Stomach (tissue), 9 donors: Measurements from ENCODE around the gene N4BP3. TPM values are rescaled to one million over a fixed set of nuclear protein-coding genes. Genes with fewer than 3 reads are reported as not detected.

ENCODE experiments used
- DNase-seq, 2 donors: peaks; one replicate each; pipeline versions ENCODE4 v3.0.0 to v3.0.0-alpha.2; 2013 to 2019
- H3K27ac ChIP-seq, 5 donors: fragments of 200-600 bp in 4 of 5; sonication (generic) in 4 of 5; one replicate each; pipeline ENCODE4 v1.5.1; 2013 to 2019; ENCODE audit warnings: mild to moderate bottlenecking in 1 of 5, moderate library complexity in 1 of 5
- H3K27me3 ChIP-seq, 3 donors: fragments of 200-600 bp; sonication (generic); one replicate each; pipeline ENCODE4 v1.5.1; 2017 to 2019; ENCODE audit warnings: mixed run types in 1 of 3
- H3K36me3 ChIP-seq, 4 donors: fragments of 200-600 bp; sonication (generic); 1 replicate in 3 of 4; 2 replicates in 1 of 4; pipeline ENCODE4 v1.5.1; 2016 to 2019
- H3K4me1 ChIP-seq, 4 donors: fragments of 200-600 bp; sonication (generic); one replicate each; pipeline ENCODE4 v1.5.1; 2016 to 2019
- H3K4me3 ChIP-seq, 4 donors: fragments of 200-600 bp; sonication (generic) in 3 of 4; one replicate each; pipeline ENCODE4 v1.5.1; 2016 to 2019; ENCODE audit warnings: mild to moderate bottlenecking in 1 of 4
- H3K9me3 ChIP-seq, 4 donors: fragments of 200-600 bp; sonication (generic); one replicate each; pipeline ENCODE4 v1.5.1; 2016 to 2019
- EP300 ChIP-seq: sonication (generic); formaldehyde crosslinking; IDR thresholded peaks from one replicate; pipeline ENCODE4 v1.6.1; 2017; ENCODE audit warnings: antibody characterized with exemption
- POLR2A ChIP-seq, 4 donors: fragments of 450-650 bp; IDR thresholded peaks; one replicate each; pipeline ENCODE4 v1.6.1; 2016; ENCODE audit warnings: antibody characterized with exemption in 4 of 4, control low read depth in 2 of 4, mild to moderate bottlenecking in 1 of 4, moderate library complexity in 1 of 4
- POLR2AphosphoS5 ChIP-seq, 3 donors: sonication (generic); formaldehyde crosslinking; IDR thresholded peaks; one replicate each; pipeline ENCODE4 v1.6.1; 2016; ENCODE audit warnings: antibody characterized with exemption in 3 of 3
- WGBS, 5 donors: extraction: QIAGEN DNeasy Blood & Tissue Kit in 3 of 5; methylation state at CpG; one replicate each; pipeline versions ENCODE4 v1.1.5 to v1.1.7; 2013 to 2018; 5-methylcytosine and 5-hydroxymethylcytosine counted together
- intact Hi-C: fragments of 100-400 bp; cut with DNase I; formaldehyde crosslinking; loops from one replicate; pipeline ENCODE4 v1.15.1; 2023; ENCODE audit warnings: low total_unique reads
- polyA plus RNA-seq, 3 donors: library from polyadenylated mRNA; stranded (reverse); fragments of 200-250 nt; gene quantifications; one replicate each; pipeline ENCODE4 v1.2.3, GENCODE V29; 2013
- total RNA-seq, 5 donors: library from RNA; depleted of rRNA; stranded (reverse); fragments of >200 nt; gene quantifications; one replicate each; pipeline versions ENCODE4 v1.1.0 to v1.2.3, GENCODE V29; 2014 to 2016
- TF ChIP-seq, protein P1 (sequence below), 7 experiments: fragments of 450-650 bp in 4 of 7; fragments of 200-600 bp in 3 of 7; sonication (generic) in 3 of 7; IDR thresholded peaks; one replicate each; pipeline ENCODE4 v1.5.1; 2016 to 2019; ENCODE audit warnings: antibody characterized with exemption in 7 of 7, control low read depth in 2 of 7, mild to moderate bottlenecking in 1 of 7
- donor health status: healthy with polysubstance abuse.
- donor health status: Bipolar disorder and iron deficiency.
- donor health status: healthy.

Gene N4BP3
- total and polyA plus RNA-seq, 8 donors: 2.6 to 6.1 (median 3.8) TPM; not detected in 1

DNA sequence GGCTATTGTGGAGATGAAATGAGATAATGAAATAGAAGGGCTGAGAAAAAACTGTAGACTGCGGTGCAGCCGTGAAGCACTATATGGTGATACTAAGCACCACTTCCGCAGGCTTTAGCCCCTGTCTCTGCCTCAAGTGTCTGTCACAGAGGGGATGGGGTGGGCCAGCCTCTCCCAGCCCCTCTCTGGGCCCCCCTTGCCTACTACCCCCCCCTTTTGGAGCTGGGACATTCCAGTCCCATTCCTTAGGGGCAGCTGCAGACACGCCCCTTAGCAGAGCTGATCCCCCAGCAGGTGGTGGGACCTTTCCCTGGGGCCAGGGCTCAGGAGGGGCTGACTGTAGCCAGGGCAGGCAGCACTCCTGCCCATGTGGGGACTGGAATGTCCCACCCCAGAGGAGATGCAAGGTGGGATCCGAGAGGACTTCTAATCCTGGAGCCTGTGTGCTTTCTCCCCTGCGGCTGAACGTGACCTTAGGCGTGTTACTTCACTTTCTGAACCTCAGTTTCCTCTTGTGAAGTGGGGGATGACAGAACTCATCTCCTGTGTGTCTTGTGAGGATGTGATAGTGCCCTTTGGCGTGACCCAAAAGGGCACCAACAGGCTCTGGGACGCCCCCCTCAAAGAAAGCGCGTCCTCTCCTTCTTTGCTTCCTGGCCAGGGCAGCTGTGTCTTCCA, 1.9 kb downstream of the N4BP3 start:
- DNase-seq: no peak
- H3K9me3 ChIP-seq: no peaks in the 10 kb centered on the region
- peaks cover 18 to 47% (median 40%) of the 10 kb centered on the region in 4 donors for H3K4me1 ChIP-seq
- no peaks in the 10 kb centered on the region for H3K36me3 ChIP-seq
- H3K27me3 ChIP-seq: peaks cover 0 to 72% (median 19%) of the 10 kb centered on the region in 3 donors
- whole genome bisulfite sequencing, 5 donors: 56 to 81% (median 76%) methylated on average over 10 to 12 of the region's 12 CpGs
- no peak for TF ChIP-seq POLR2A (IDR thresholded peaks at IDR 0.05)
- no peak for TF ChIP-seq POLR2AphosphoS5 (IDR thresholded peaks at IDR 0.05)
- TF ChIP-seq EP300: no peak
- TF ChIP-seq, protein P1, sequence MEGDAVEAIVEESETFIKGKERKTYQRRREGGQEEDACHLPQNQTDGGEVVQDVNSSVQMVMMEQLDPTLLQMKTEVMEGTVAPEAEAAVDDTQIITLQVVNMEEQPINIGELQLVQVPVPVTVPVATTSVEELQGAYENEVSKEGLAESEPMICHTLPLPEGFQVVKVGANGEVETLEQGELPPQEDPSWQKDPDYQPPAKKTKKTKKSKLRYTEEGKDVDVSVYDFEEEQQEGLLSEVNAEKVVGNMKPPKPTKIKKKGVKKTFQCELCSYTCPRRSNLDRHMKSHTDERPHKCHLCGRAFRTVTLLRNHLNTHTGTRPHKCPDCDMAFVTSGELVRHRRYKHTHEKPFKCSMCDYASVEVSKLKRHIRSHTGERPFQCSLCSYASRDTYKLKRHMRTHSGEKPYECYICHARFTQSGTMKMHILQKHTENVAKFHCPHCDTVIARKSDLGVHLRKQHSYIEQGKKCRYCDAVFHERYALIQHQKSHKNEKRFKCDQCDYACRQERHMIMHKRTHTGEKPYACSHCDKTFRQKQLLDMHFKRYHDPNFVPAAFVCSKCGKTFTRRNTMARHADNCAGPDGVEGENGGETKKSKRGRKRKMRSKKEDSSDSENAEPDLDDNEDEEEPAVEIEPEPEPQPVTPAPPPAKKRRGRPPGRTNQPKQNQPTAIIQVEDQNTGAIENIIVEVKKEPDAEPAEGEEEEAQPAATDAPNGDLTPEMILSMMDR (IDR thresholded peaks at IDR 0.05): no peak
- H3K4me3 ChIP-seq: peak overlapping the region in 2 of 4 donors; percentile 56 to 79
- H3K27ac ChIP-seq: no peak overlapping the region
- intact Hi-C loops: no loop called here

DNA sequence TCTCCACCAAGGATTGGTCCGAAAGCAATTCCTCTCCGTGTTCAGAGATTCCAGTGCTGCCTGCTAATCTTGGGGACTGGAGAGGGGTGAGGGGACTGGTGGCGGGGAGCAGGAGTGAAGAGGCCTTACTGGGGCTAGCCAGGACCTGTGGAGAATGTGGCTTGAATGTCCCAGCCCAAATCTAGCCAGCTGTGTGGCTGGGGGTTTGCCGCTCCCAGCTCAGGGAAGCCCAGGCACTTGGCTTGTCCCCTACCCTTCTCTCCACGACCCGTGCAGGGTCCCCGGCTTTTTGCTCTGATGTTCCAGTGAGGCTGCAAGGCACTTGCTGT, 2.4 kb downstream of the N4BP3 start:
- no peaks in the 10 kb centered on the region for H3K9me3 ChIP-seq
- WGBS, 5 donors: 40 to 66% (median 55%) methylated on average over 7 of the region's 7 CpGs
- no peak for TF ChIP-seq EP300
- TF ChIP-seq POLR2A (IDR thresholded peaks at IDR 0.05): no peak
- no peak for TF ChIP-seq POLR2AphosphoS5 (IDR thresholded peaks at IDR 0.05)
- TF ChIP-seq, protein P1 (IDR thresholded peaks at IDR 0.05): no peak
- H3K27ac ChIP-seq: no peak overlapping the region
- peak overlapping the region in 1 of 4 donors; percentile 22 for H3K4me3 ChIP-seq
- peaks cover 0 to 67% (median 19%) of the 10 kb centered on the region in 3 donors for H3K27me3 ChIP-seq
- no peak for DNase-seq
- intact Hi-C loops: no loop called here
- peaks cover 18 to 50% (median 42%) of the 10 kb centered on the region in 4 donors for H3K4me1 ChIP-seq
- H3K36me3 ChIP-seq: no peaks in the 10 kb centered on the region

DNA sequence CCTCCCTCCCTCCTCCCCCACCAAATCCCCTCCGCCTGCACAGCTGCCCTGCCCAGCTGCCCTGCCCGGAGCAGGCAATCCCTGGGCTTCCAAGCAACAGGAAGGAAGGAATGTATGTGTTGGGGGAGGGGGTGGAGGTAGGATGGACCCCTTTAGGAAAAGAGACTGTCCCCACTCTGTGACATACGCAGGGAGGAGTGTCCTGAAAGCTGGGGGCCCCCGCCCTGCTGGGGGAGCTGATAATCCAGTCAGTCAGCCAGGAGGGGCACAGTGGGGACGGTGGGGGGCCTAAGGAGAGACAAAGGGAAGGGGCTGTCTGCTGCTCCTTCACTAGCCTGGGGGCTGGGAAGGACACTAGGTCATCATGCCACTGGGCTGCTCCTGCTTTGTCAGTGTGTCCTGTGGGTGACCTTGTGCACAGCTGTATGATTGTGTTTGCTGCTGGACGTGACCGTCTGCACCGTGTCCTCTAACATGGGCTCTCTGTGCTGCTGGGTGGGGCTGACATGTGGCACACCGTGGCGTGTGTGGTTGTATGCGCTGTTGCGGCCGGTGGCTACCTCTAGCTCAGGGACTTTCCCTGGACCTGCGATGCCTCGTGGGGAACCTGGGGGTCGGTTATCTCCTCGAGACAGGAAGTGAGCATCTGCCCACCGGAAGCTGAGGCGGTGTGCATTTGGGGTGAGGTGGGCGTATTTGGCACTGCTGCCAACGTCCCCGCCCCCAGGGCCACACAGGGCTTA, 3.0 kb downstream of the N4BP3 start:
- Histone ChIP-seq H3K27ac (no peak overlapping the region), H3K4me1 (peaks cover 23 to 55% (median 48%) of the 10 kb centered on the region in 4 donors), H3K9me3 (no peaks in the 10 kb centered on the region), H3K4me3 (peak overlapping the region in 1 of 4 donors; percentile 22), H3K27me3 (peaks cover 0 to 66% (median 19%) of the 10 kb centered on the region in 3 donors), H3K36me3 (no peaks in the 10 kb centered on the region)
- TF ChIP-seq POLR2AphosphoS5 (IDR thresholded peaks at IDR 0.05) (no peak), POLR2A (IDR thresholded peaks at IDR 0.05) (no peak), EP300 (no peak)
- TF ChIP-seq, protein P1 (IDR thresholded peaks at IDR 0.05): no peak
- peak in 1 of 2 donors; percentile 81 for DNase-seq
- WGBS, 5 donors: 23 to 42% (median 27%) methylated on average over 9 to 22 of the region's 22 CpGs
- intact Hi-C loops: no loop called here

DNA sequence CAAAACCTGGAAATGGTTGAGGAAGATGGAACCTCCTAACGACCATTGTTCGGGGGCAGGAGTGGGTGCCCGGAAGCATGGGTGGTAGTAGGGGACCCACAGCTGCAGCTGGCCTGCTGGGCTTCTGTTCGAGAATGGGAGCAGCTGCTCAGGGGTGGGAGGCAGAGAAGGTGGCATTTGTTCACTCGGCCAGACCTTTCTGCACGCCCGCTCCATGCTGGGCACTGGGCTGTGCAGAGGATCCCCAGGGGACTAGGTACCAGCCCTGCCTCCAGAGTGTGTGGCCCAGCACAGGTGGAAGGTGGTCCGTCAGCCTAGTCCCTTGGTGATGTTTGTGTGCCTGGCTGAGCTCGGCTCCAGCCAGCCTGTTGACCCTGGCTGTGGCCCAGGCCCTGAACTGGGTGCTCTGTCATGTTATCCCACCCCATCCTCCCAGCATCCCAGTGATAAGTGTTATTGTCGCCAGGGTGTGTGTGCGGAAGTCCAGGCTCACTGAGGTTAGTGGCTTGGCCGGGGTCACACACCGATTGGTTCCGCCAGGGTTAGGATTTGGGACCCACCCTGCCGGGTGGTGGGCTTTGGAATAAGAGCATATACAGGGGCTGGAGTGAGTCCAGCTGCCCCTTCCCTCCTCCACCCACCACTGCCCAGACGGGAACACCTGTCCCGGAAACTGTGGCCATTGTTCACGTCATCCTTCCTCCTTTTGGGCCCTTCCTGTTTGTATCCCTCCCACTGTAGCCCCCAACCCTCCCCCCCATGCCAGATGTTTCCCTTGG, 4.8 kb downstream of the N4BP3 start:
- H3K4me3 ChIP-seq: no peak overlapping the region
- H3K27me3 ChIP-seq: peaks cover 0 to 65% (median 19%) of the 10 kb centered on the region in 3 donors
- peak in 1 of 2 donors; percentile 44 for DNase-seq
- no peaks in the 10 kb centered on the region for H3K9me3 ChIP-seq
- H3K36me3 ChIP-seq: peaks cover 0 to 10% (median 2%) of the 10 kb centered on the region in 4 donors
- intact Hi-C loops: no loop called here
- WGBS, 5 donors: 79 to 87% (median 83%) methylated on average over 11 to 18 of the region's 18 CpGs
- TF ChIP-seq, protein P1 (IDR thresholded peaks at IDR 0.05): no peak
- no peak for TF ChIP-seq POLR2AphosphoS5 (IDR thresholded peaks at IDR 0.05)
- no peak for TF ChIP-seq EP300
- no peak for TF ChIP-seq POLR2A (IDR thresholded peaks at IDR 0.05)
- H3K4me1 ChIP-seq: peaks cover 29 to 62% (median 56%) of the 10 kb centered on the region in 4 donors
- H3K27ac ChIP-seq: no peak overlapping the region
